SKM-1 treated with dmso at 0.1 percent for 144 hours (cell line): ENCODE results near the gene LEMD1.

ENCODE experiments used
- DNase-seq: peaks from one replicate; lab custom pipeline; 2025; ENCODE audit not compliant: unreplicated experiment; lab: John Stamatoyannopoulos, UW

Gene LEMD1, protein sequence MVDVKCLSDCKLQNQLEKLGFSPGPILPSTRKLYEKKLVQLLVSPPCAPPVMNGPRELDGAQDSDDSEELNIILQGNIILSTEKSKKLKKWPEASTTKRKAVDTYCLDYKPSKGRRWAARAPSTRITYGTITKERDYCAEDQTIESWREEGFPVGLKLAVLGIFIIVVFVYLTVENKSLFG

DNA sequence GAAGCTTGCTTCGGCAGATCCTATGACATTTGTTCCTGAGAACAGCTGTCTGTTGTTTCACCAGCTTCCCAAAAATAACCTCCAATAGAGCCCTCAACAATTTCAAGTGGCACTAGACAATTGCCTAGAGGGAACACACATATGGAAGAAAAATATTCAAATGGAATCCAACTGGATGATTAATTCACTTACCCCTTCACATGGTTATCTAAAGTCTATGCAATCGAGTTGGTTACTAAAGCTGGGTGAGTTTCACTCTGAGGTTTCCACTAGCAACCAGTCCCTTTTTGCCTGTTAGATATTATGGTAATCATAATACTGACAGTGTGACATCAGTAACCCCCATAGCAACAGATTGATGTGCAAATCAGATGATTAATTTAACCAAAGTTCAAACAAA is at the start of gene LEMD1:
Gene LEMD1 (minus strand): TSS at position 259 of the 400 bp plus-strand sequence. CDS start 1,520 bp downstream, outside the sequence.
- no peak for DNase-seq

DNA sequence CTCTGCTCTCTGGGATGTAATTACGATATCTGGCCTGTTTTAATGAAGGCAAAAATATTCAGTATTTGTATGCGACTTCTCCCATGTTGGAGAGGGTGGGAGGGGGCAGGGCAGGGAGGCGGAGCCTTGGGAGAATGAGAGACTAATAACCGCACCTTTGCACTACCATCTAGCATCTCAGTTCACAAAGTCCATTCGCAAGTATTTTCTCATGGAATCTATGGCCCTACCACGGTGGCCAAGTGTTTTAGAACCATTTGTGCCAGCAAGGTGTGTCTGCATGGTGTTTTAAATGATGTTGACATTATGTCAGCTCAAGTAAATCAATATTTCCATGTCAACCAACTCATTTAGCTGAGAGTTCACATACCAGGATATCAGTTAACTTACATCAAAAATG is 48.3 kb upstream of the LEMD1 start:
- no peak for DNase-seq

DNA sequence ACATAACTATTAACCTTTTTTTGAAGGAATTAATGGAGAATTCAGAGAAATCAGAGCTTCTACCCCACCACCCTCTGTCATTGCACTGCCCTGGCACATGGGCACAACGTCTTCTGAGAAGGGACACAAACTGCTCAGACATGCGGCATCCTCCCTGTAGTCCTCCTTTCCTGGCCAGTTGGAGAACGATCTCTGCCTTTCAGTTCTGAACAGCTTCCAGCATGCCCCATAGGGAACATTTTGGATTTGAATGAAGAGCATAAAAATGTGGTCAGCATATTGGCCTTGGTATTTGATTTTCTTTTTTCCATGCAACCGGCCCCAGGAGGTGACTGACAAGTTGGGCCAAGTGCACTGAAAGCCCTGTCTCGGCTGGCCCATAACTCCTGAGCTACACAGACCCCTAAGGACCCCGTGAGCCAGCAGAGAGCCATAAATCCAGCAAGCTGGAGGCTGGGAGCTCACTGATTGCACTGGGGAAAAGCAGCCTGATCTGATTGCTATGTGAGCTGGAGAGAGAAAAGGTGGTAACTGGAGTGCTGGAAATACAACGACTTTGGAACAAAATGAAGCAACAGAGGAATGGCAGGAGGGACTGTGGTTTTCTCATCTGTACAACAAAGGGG is 44.9 kb upstream of the LEMD1 start:
- no peak for DNase-seq

DNA sequence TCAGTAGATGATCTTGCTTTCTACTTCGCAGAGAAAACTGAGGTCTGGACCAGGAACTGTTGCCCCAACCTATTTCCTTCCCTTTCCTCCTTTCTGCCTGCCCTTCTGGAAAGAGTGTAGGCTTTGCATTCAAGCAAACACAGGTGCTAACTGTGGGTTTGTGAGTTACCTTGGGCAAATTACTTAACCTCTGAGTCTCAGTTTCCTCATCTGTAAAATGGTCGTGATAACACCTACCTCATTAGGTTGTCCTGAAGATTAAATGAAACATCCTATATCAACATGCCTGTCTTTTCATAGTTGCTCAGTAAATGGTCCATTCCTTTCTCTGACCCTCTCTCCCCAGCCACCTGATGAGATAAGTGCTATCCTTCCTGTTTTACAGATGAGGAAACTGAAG is 43.5 kb upstream of the LEMD1 start:
- no peak for DNase-seq

DNA sequence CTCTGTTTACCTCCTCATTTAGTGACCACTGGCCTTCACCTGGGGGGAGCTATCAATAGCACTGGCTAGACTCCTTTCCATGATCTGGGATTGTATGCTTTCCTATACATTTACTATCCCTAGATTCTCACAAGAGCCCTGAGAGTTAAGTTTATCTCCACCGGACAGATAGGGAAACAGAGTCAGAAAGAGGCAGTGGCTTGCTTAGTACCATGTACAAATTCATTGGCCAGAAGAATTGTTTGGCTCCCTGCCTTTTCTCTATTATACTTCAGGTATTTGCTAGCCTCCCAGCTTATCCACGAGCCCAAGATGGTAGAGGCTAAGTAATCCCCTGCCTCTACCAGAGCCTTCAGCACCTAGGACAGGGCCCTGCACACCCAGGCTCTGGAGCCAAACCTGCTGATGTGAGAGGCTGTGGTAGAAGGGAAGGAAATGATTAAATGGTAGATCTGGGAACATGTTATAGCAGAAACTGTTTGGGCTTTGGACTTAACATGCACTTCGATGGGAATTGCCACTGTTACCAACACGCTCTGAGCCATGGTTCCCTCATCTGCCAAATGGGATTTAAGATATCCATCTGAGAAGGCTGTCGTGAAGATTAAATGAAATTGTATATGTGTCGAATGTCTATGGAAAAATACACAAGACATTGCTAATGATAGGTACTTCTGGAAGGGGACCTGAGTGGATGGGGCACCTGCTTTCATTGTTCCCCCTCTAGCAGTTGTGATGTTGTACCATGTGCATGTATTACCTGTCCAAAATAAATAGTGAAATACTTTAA is 37.1 kb upstream of the LEMD1 start:
- DNase-seq: no peak

DNA sequence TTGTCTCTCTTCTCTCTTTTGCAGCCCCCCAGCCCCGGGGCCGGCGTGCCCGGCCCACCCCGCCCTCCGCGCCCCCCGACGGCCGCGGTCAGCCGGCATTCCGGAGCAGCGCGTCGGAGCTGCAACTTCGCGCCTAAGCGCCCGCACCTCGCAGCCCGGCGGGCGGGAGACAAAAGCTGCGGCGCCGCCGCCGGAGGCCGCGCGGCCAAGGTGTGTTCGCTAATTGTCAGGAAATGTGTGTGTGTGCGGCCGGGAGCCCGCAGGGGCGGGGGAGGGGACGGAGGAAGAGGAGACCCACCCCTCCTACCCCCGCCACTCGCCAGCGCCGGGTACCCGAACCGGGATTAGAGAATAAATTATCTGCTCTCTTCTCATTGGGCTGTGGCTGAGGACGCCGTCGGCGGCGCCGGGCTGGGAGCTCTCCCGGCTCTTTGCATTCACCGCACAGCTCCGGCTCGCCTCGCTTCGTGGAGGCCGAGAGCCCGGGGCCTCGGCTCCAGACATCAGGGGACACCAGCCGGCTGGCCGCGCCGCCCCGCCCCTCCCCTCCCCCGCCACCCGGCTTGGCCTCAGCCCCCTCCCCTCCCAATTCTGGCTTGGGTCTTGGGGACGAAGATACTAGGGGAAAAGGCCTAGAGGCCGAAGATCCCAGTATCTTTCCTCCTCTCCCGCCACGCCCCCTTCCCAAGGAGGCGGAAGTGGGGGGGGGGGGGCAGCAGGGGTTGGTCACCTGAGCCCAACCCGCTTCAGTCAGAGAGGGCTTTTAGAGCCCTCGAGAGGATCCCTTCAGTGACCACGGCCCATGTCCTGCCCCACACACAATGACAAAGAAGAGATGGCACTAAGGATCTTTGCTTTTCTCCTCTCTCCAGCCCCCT is 35.3 kb upstream of the LEMD1 start:
- no peak for DNase-seq

DNA sequence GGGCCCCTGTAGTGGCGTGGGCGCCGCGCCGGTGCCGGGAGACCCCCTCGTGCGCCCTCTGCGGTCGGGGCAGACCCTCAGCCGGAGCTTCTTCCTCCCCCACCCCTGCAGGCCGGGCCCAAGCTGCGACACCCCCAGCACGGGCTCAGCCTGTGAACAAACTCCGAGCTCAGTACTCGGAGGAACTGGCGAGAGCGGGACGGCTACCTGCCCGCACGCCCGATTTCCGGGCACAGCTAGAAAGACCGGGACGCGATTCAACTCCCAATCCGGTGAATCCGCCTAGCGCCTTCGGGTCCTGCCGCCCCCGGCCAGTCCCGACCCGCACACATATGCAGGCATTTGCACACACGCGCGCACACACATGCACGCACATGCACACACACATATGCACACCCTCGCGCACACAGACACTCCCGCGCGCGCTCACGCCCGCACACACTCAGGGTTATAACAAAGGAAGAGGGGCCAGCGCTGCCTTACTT is 34.6 kb upstream of the LEMD1 start:
- DNase-seq: no peak

DNA sequence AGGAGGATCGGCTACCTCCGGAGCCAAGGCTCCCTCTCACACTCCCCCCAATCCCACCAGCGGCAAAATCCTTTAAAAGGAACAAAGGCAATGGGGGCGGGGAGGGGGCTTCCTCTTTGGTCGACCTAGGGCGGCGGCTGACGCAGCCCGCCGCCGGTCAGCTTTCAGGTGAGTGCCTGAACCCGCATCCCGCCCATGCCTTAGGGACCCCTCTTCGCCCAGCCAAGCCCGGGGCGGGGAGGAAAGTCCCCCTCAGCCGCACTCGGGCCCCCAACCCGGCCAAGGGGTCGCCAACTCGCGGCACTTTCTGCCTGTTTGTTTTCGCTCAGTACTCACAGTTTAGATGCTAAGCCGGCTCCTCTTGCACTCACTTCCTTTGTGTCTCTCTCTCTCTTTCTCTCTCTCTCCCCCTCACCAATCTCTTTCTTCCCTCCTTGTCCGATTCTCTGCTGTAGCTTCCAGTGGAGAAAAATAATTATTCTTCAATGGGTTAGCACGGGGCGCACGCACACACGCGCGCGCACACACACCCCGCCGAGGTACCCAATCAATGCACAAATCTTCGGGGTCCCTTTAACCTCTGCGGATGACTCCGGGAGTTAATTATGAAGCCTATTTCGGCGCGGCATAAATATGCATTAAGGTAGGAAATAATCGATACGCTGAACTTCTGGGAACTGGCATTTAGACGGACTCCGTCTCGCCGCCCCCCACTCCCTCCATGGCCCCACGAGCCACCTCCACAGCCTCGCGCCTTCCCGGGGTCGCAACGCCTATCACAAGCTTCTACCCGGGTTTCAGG is 33.9 kb upstream of the LEMD1 start, which contains the start of gene BLACAT1:
Gene BLACAT1 (minus strand): TSS at position 465 of the 802 bp plus-strand sequence.
- no peak for DNase-seq

DNA sequence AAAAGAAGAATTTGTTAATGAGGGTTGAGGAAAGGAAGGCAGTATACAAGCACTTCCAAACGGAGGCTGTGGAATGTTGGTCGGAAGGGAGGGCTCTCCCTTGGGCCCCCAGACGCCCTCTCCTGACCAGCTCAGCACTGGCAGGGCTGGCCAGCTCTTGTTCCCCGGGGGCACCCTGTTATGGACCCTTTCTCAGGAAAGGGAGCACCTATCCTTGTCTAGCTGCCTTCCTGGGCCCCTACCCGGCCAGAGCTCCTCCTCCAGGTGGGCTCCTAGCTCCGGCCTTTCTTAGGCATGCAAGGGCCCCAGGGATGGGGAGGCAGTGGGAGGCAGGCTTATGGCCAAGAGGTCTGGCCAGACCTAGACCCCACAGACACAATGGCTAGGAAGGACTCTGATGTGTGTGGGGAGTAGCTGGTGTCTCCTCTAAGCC is 33.1 kb upstream of the LEMD1 start:
- no peak for DNase-seq

DNA sequence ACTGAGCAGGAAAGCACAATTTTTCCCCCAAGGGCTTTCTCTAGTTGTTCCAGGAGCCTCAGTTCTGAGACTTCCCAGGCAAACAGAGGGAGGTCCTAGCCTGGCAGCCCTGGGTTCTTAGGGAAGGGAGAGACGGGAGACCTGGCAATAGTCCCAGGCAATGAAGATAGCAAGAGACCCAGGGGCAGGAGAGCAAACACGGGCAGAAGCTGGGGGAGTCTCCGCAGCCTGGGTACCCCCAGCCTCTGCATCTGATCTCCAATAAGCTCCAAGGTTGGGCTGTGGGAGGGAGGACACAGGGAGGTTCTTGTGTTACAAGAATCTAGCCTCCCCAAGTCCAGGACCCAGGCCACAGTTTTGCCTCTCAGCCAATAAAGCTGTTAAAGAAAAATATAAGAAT is 31.6 kb upstream of the LEMD1 start:
- no peak for DNase-seq

DNA sequence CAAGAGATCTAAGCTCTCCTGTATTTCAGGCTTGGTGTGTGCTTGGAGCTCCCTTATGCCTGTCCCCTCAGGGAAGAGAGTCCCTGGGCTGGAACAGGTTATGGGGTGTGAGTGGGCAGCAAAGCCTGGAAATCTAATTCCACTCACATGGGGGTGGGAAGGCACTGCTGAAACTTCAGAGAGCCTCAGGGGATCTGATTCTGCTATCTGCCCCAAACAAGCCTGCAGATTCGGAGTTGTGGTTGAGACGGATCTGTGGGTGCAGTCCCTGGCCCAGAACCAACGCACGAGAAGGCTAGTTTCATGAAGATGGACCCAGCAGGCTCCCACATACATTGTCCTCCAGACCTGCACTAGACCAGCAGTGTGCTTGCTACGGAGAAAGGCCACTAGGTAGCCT is 31.1 kb upstream of the LEMD1 start:
- DNase-seq: no peak

DNA sequence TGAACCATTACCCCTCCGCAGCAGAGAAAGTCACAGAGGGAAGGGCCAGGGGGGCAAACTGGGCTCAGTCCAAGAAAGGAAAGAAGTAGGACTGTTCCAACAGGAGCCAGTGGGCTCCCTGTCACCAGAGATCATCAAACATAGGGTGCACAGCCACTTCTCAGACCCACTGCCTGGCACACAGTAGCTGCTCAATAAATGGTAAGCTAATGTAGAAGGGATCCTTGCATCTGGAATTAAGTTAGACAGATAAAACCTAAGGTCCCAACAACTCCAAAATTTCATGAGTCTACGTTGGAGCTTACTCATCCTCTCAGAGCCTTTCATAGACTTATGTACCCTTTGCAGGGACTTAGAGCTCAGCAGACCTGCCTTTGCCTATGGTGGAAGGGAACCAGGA is 30.5 kb upstream of the LEMD1 start:
- no peak for DNase-seq

DNA sequence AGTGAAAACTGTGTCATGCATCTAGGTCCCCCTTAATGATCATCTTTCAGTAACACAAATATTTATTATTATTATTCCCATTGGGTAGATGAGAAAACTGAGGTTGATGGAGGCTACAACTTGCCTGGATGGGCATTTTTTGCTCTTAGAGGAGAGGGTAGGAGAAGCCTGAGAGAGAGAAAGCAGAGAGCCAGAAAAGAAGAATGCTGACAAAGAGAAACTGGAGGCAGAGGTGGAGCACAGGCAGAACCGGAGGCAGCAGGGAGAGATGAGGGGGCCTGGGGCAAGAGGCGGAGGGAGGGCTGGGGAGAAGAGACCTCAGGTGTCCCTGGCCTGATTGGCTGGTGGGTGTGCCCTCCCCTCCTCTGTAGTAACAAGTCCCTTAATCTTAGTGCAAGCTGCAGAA is 29.9 kb upstream of the LEMD1 start:
- no peak for DNase-seq

DNA sequence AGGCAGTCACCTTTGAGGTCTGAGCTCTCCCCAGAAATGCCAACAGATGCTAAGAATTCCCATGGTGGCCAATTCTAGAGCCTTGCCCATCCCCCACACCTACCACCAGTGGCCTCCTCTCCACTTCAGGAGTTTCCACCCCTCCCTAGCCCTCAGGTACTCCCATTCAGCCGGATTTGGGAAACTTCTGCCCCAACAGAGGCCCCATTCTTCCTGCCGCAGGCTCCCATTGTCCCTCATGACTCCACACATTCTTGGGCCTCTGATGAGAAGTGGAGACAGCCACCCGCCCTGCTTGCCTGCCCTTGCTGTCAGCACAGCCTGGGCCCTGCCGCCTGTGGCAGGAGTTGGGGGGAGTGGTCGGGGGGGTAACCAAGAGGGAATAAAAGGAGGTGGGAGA is 29.3 kb upstream of the LEMD1 start:
- DNase-seq: no peak

DNA sequence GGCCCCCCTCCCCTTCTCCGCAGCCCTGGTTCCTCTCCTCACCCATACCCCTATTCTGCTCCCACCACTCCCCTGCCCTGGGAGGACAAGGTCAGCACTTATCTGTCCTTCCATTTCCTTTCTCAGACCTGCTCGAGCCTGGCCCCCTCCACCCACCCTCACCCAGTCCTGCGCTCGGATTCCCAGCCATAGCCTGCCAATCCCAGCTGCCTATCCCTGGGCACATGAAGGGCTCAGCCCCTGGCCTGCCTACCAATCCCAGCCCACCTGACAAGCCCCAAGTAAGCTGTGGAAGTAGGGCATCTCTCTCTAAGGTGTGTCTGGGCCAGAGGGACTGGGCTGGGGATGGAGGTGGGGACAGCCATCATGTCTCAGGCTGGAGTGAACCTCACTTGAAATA is 28.6 kb upstream of the LEMD1 start:
- DNase-seq: no peak

DNA sequence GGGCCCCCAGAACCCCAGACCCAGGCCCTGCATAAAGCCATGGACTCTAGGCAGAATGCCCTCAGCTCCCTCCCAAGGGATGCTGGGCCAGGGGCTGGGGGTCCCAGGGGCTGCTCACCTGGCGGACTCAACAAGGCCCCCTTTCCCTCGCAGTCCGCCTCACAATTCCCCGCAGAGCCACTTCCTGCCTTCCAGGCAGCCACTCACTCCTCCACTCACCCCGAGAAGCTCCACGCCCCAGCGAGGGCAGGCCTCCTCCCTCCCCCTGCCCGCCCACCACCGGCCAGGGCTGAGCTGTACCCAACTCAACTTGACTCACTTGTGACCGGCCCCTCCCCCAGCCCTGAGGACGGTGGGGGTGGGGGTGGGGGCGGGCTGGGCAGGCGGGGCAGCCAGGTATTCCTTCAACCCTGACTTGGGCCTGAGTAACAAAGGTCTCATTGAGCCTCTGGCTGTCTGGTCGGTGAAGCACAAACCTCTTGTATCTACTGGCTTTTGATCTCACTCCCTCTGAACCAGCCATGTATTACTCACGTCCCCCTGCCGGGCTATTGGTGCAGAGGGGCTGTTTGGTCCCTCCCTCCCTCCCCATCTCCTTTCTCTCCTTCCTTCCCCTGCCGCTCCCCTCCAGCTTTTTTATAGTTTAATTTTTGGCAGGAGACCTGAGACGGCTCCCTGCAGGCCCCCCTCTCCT is 28.0 kb upstream of the LEMD1 start:
- no peak for DNase-seq

DNA sequence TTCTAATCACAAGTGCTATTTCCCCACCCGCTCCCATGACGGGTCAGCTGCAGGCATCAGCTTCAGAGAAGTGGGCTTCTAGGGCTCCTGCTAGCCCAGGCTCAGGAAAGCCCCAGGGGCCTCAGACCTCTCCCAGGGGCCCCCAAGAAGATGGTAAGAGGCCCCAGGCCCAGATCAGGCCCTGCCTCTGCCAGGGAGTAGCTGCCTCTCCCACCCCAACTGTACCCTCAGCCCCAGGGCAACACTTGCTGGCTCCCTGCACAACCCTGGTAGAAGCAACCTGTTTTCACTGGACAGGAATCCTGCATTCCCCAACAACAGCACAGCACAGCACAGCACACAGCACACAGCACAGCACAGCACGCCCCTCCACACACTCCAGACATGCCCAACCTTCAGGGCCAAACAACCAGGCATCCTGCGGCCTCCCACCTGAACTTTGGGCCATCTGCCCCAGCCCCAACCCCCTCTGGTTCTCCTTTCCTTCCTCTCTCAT is 27.4 kb upstream of the LEMD1 start:
- DNase-seq: no peak

DNA sequence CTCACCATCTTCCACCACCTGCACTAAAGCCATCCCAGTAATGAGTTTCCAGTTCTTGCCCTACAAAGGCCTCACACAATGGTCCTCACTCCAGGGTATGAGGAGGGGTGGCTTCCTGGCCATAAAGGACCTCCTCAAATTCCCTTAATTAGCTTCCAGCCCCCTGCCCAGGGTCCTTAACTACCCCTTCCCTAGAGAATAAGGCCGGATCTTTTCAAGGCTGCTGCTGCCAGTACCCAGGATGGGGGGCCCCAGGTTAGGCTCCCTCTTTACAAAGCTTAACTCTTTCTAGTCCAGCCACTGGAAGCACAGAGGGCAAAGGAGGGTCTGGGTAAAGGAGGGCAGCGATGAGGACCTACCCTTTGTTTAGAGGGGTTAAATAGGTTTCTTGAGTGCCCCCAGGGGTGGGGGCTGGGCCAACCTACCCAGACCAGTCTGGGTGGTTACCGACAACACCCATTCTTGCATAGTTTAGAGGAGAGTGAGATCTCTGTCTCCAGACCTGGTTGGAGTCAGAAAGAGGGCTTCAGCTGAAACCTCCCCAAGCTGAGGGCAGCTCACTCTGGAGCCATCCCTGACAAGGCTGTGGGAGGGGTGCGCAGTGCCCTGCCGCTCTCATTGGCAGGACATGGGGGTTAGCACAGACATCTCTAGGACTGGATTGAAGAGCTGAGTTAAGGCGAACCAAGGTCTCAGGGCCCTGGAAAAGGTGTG is 26.8 kb upstream of the LEMD1 start:
- no peak for DNase-seq
